ENCODE measurements around the gene STX18. TPM values are rescaled to one million over a fixed set of nuclear protein-coding genes. Genes with fewer than 3 reads are reported as not detected.
"Not testable (repeated sequence)": the region's sequence is repeated elsewhere in the genome, so short reads cannot be mapped to it uniquely, and the experiment has no call there.

STX18 gene
- total RNA-seq, 4 donors from 2014 or later = 16.1 to 41.9 (median 20.5) TPM

DNA sequence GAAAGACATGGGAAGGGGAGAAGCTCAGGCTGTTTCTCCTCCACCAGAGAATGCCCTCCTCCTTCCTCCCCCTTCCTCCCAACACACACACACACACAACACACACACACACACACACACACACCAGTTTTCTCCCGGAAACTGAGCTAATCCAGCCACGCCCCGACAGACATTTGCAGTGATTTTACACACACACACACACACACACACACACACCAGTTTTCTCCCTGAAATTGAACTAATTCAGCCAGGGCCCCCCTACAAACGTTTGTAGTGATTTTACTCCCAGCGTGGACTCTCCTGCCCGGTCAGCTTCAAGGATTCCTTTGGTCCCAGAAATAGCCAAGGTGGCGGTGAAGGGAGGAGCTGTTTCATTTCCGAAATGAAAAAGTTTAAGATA lies 32.9 kb upstream of the STX18 start:
- WGBS = 4% methylated on average over 8 of the region's 8 CpGs

DNA sequence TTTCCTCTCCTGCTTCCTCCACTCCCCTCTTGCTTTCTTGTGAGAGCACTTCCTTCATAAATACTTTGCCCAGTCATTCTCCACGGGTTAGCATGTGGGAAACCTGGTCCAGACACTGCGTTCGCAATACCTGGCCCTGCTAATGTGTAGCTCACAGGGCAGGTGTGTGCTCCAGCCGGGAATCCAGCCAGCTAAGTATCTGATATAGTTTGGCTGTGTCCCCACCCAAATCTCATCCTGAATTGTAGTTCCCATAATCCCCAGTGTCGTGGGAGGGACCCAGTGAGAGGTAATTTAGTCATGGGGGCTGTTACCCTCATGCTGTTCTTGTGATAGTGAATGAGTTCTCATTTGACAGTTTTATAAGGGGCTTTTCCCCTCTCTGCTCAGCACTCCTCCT lies 32.2 kb upstream of the STX18 start:
- DNase-seq (ENCODE audit: low spot score in 2 of 2) = no peak
- Histone ChIP-seq H3K27ac (no peak overlapping the region), H3K9me3 (no peaks in the 10 kb centered on the region), H3K4me1 (peaks cover 15% of the 10 kb centered on the region), H3K36me3 (peaks cover 6% of the 10 kb centered on the region), H3K27me3 (no peaks in the 10 kb centered on the region), H3K4me3 (no peak overlapping the region)
- TF ChIP-seq POLR2A (IDR thresholded peaks at IDR 0.05) (no peak), EP300 (IDR thresholded peaks at IDR 0.05) (no peak), POLR2AphosphoS5 (IDR thresholded peaks at IDR 0.05) (no peak)
- TF ChIP-seq, protein P1, sequence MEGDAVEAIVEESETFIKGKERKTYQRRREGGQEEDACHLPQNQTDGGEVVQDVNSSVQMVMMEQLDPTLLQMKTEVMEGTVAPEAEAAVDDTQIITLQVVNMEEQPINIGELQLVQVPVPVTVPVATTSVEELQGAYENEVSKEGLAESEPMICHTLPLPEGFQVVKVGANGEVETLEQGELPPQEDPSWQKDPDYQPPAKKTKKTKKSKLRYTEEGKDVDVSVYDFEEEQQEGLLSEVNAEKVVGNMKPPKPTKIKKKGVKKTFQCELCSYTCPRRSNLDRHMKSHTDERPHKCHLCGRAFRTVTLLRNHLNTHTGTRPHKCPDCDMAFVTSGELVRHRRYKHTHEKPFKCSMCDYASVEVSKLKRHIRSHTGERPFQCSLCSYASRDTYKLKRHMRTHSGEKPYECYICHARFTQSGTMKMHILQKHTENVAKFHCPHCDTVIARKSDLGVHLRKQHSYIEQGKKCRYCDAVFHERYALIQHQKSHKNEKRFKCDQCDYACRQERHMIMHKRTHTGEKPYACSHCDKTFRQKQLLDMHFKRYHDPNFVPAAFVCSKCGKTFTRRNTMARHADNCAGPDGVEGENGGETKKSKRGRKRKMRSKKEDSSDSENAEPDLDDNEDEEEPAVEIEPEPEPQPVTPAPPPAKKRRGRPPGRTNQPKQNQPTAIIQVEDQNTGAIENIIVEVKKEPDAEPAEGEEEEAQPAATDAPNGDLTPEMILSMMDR (IDR thresholded peaks at IDR 0.05) = no peak
- 73% methylated on average over 5 of the region's 5 CpGs for WGBS

More for the DNA sequence above, 32.9 kb upstream of the STX18 start:
- Histone ChIP-seq H3K27ac (peak overlapping the region; percentile 84), H3K27me3 (no peaks in the 10 kb centered on the region), H3K9me3 (no peaks in the 10 kb centered on the region), H3K4me1 (peaks cover 15% of the 10 kb centered on the region), H3K4me3 (peak overlapping the region; percentile 82), H3K36me3 (peaks cover 4% of the 10 kb centered on the region)
- no peak for TF ChIP-seq POLR2AphosphoS5 (IDR thresholded peaks at IDR 0.05)
- TF ChIP-seq EP300 (IDR thresholded peaks at IDR 0.05) = no peak
- TF ChIP-seq, protein P1 (IDR thresholded peaks at IDR 0.05) = no peak
- no peak for TF ChIP-seq POLR2A (IDR thresholded peaks at IDR 0.05)
- no peak for DNase-seq (ENCODE audit: low spot score in 2 of 2)

DNA sequence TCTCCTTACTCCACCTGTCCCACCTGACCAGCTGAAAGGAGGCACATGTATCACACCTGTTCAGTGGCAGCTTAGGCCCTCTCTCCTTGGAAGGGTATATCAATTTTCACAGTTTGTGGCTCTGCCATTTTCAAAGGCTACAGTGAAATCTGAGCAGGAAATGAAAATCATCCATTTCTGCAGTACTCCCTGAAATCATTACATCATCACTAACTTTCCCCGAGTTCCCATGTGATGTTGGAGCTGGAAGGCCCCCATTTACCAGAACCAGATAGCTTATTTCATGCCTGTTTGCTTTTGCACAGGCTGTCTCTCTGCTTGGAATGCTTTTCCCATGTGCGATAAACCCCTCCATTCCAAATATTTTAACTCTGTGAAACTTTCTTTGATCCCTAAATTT lies 31.0 kb upstream of the STX18 start:
- no peaks in the 10 kb centered on the region for H3K9me3 ChIP-seq
- H3K36me3 ChIP-seq = peaks cover 3% of the 10 kb centered on the region
- no peak for DNase-seq (ENCODE audit: low spot score in 2 of 2)
- 64% methylated on average over 2 of the region's 2 CpGs for WGBS
- H3K27ac ChIP-seq = no peak overlapping the region
- peaks cover 15% of the 10 kb centered on the region for H3K4me1 ChIP-seq
- H3K4me3 ChIP-seq = no peak overlapping the region
- H3K27me3 ChIP-seq = no peaks in the 10 kb centered on the region
- no peak for TF ChIP-seq POLR2A (IDR thresholded peaks at IDR 0.05)
- TF ChIP-seq, protein P1 (IDR thresholded peaks at IDR 0.05) = no peak

DNA sequence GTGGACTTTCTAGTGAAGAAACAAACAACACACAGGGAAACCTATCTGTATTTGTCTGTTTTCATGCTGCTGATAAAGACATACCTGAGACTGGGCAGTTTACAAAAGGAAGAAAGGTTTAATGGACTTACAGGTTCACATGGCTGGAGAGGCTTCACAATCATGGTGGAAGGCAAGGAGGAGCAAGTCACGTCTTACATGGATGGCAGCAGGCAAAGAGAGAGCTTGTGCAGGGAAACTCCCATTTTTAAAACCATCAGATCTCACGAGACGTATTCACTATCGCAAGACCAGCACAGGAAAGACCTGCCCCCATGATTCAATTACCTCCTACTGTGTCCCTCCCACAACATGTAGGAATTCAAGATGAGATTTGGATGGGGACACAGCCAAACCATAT lies 28.0 kb upstream of the STX18 start:
- H3K27ac ChIP-seq; DNase-seq (ENCODE audit: low spot score in 2 of 2); H3K4me3 ChIP-seq; H3K9me3 ChIP-seq; H3K4me1 ChIP-seq; H3K27me3 ChIP-seq; H3K36me3 ChIP-seq: not testable (repeated sequence)
- 93% methylated on average over 4 of the region's 4 CpGs for WGBS

DNA sequence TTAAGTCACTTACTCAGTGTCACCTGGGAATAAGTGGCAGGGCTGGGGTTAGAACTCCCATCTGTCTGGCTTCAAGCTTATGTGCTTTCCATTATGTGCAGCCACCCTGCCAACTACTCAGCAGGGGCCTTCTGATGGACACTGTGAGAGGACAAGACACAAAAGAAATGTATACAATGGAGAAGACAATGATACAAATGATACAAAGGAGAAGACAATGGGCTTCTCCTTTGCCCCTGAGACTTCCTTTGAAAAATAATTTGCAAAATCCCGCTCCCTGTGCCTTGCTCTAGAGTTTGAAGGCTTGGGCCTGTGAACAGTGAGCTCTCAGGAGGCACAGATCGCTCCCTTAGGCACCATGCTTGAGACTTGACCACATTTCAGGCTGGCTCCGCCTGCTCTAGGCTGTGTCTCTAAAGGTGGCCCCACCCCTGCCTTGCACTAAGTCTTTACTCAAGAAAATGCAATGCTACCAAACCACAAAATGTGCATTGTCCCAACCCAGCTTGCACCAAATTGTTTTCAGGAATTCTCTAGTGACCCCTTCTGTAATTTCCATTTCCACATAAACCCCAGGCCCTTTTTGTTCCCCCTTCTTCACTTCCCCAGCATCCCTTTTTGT lies 27.1 kb upstream of the STX18 start:
- Histone ChIP-seq H3K27ac (no peak overlapping the region), H3K4me3 (no peak overlapping the region), H3K36me3 (peaks cover 3% of the 10 kb centered on the region), H3K27me3 (no peaks in the 10 kb centered on the region), H3K4me1 (no peaks in the 10 kb centered on the region), H3K9me3 (no peaks in the 10 kb centered on the region)
- no peak for DNase-seq (ENCODE audit: low spot score in 2 of 2)
- 90% methylated on average over 3 of the region's 3 CpGs for WGBS
- TF ChIP-seq POLR2A (IDR thresholded peaks at IDR 0.05) (no peak), EP300 (IDR thresholded peaks at IDR 0.05) (no peak), POLR2AphosphoS5 (IDR thresholded peaks at IDR 0.05) (no peak)
- TF ChIP-seq, protein P1 (IDR thresholded peaks at IDR 0.05) = no peak

DNA sequence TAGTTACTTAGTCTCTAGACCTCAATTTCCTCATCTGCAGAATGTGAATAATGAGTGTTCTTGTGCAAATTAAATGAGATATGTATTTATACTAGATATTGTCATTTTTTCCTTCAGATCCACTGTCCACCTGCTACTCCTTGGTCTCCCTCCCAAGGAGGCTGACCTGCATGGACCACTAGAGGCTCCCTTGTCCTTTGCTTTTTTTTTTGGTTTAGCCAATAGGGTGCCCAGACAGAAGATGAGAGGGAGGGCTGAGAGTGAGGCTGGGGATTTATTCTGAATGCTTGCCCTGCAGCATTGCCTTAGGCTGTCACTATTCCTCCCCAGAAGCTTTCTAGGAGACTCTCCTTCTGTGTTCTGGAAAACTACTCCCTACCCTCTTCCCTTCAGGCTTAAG lies 24.5 kb upstream of the STX18 start:
- H3K27me3 ChIP-seq; H3K36me3 ChIP-seq; H3K27ac ChIP-seq; DNase-seq (ENCODE audit: low spot score in 2 of 2); H3K9me3 ChIP-seq; H3K4me1 ChIP-seq; H3K4me3 ChIP-seq: not testable (repeated sequence)

Measured in suprapubic skin (tissue), 4 donors.